Left ventricle myocardium inferior (tissue), 1 donor: ENCODE data around the gene LTV1. TPM values are rescaled to one million over a fixed set of nuclear protein-coding genes. Genes with fewer than 3 reads are reported as not detected.

ENCODE experiments used
- DNase-seq: peaks from one replicate; pipeline ENCODE4 v3.0.0-alpha.2; 2020
- H3K27ac ChIP-seq: fragments of 200-600 bp; replicated peaks from 2 replicates; pipeline ENCODE4 v1.8.0; 2021
- H3K27me3 ChIP-seq: fragments of 200-600 bp; 2 replicates; pipeline ENCODE4 v1.8.0; 2021; ENCODE audit warnings: low read depth
- H3K36me3 ChIP-seq: fragments of 200-600 bp; 2 replicates; pipeline ENCODE4 v1.8.0; 2021
- H3K4me1 ChIP-seq: fragments of 200-600 bp; 2 replicates; pipeline ENCODE4 v1.8.0; 2021
- H3K4me3 ChIP-seq: fragments of 200-600 bp; 2 replicates; pipeline ENCODE4 v1.8.0; 2021; ENCODE audit warnings: mild to moderate bottlenecking, moderate library complexity
- H3K9me3 ChIP-seq: fragments of 200-600 bp; replicated peaks from 2 replicates; pipeline ENCODE4 v1.8.0; 2021
- CTCF ChIP-seq: fragments of 200-600 bp; IDR thresholded peaks from 2 replicates; pipeline ENCODE4 v1.8.0; 2021; ENCODE audit warnings: antibody characterized with exemption, mild to moderate bottlenecking, borderline replicate concordance
- intact Hi-C: fragments of 100-400 bp; cut with micrococcal nuclease; formaldehyde crosslinking; loops from one replicate; pipeline ENCODE4 v1.11.0; 2022
- total RNA-seq: library from RNA; stranded (reverse); fragmentation: NEBNext Ultra II Directional; extraction: Animal tissue kit (Norgen Biotek cat#: 25700); gene quantifications from one replicate; pipeline ENCODE4 v1.2.1, GENCODE V29; 2021
- donor health status: DM: no; HTN: yes; CAD: no; lungs with severe emphysema.

Gene LTV1
- total RNA-seq, 1 donor from 2014 or later: 12.9 TPM

GRCh38 chr6:143902827-143903226 is 59.7 kb downstream of the LTV1 start:
- no peaks in the 10 kb centered on the region for H3K27me3 ChIP-seq
- no peak for TF ChIP-seq CTCF
- intact Hi-C loops: no loop called here
- peak overlapping the region; percentile 67 for H3K27ac ChIP-seq
- DNase-seq: no peak
- H3K4me3 ChIP-seq: no peak overlapping the region
- H3K4me1 ChIP-seq: peaks cover 17% of the 10 kb centered on the region
- H3K9me3 ChIP-seq: peaks cover 11% of the 10 kb centered on the region
- no peaks in the 10 kb centered on the region for H3K36me3 ChIP-seq

- Histone ChIP-seq H3K4me3 (no peak overlapping the region), H3K4me1 (no peaks in the 10 kb centered on the region), H3K36me3 (no peaks in the 10 kb centered on the region), H3K9me3 (peaks cover 52% of the 10 kb centered on the region), H3K27ac (no peak overlapping the region), H3K27me3 (no peaks in the 10 kb centered on the region)
- TF ChIP-seq CTCF: no peak
- intact Hi-C loops: no loop called here
- DNase-seq: no peak
Observed at GRCh38 chr6:143911028-143911427, 67.9 kb downstream of the LTV1 start.

- no peak for TF ChIP-seq CTCF
- peaks cover 56% of the 10 kb centered on the region for H3K9me3 ChIP-seq
- intact Hi-C loops: no loop called here
- H3K27ac ChIP-seq: no peak overlapping the region
- DNase-seq: no peak
- no peaks in the 10 kb centered on the region for H3K36me3 ChIP-seq
- no peaks in the 10 kb centered on the region for H3K4me1 ChIP-seq
- H3K27me3 ChIP-seq: no peaks in the 10 kb centered on the region
- H3K4me3 ChIP-seq: no peak overlapping the region
Observed at GRCh38 chr6:143912671-143913070, 69.5 kb downstream of the LTV1 start.

Other genes starting within 250 kb of the LTV1 start
- 71.0 TPM for gene PHACTR2, start 165.4 kb upstream of the LTV1 start, total RNA-seq
- not detected for gene ZC2HC1B, start 21.1 kb downstream of the LTV1 start, total RNA-seq
- gene PLAGL1, start 164.9 kb downstream of the LTV1 start, total RNA-seq: 10.5 TPM